ELR (cell line): Measurements from ENCODE around the gene ARPC4.

Source experiments
- DNase-seq: peaks from one replicate; pipeline ENCODE4 v3.0.0-alpha.2; 2015; ENCODE audit warnings: low read depth

ARPC4 gene

DNA sequence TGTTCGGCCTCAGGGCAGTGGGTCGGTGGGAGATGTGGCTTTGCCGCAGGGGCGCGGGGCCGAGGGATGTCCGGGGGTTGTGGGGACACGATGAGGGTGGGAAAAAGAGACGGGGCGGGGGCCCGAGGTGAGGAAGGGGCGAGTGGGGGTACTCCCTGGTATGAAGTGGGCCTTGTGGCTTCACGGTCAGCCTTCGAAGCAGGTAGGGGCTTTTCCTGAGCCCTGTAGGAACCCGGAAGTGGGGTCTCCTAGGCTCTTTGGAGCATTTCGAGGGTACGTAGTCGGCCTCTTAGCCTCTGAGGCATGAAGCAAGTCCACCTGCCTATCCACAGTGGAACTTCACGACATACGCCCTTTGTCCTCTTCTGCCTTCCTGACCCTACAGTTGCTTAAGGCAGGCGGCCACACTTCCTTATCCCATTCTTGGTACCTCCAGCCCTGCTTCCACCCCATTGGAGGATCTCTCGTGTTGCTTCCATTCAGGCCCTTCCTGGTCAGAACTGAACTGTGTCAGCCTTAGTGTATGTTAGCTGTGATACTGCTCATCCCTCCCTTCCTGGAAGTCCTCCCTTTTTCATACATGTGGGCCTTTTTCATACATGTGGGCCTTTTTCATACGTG lies 389 bp downstream of the ARPC4 start:
- peak; percentile 56 for DNase-seq

DNA sequence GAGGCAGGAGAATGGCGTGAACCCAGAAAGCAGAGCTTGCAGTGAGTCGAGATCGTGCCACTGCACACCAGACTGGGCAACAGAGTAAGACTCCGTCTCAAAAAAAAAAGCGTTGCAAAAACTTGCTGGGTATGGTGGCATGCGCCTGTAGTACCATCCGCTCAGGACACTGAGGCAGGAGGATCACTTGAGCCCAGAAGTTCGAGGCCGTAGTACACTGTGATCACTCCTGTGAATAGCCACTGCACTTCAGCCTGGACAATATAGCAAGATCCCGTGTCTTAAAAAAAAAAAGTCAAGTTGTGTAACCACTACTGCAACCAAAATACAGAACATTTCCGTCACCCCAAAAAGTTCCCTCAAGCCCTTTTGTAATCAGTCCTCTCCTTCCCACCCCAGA lies 1.5 kb downstream of the ARPC4 start:
- DNase-seq = no peak

DNA sequence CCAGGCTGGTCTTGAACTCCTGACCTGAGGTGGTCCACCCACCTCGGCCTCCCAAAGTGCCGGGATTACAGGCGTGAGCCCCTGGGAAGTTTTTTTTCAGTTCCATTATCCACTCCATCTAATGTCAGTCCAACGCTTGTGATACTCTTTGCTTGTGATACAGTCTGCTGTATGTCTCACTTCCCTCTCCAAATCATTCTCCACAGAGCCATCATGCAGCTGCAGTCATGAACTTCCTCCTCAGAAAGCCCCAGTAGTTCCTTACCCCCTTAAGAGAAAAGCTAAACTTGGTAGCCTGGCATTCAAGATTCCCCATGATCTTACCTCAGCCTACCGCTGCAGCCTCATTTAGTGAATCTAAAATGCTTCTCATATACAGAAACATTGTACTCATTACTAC lies 2.3 kb downstream of the ARPC4 start:
- DNase-seq = no peak

DNA sequence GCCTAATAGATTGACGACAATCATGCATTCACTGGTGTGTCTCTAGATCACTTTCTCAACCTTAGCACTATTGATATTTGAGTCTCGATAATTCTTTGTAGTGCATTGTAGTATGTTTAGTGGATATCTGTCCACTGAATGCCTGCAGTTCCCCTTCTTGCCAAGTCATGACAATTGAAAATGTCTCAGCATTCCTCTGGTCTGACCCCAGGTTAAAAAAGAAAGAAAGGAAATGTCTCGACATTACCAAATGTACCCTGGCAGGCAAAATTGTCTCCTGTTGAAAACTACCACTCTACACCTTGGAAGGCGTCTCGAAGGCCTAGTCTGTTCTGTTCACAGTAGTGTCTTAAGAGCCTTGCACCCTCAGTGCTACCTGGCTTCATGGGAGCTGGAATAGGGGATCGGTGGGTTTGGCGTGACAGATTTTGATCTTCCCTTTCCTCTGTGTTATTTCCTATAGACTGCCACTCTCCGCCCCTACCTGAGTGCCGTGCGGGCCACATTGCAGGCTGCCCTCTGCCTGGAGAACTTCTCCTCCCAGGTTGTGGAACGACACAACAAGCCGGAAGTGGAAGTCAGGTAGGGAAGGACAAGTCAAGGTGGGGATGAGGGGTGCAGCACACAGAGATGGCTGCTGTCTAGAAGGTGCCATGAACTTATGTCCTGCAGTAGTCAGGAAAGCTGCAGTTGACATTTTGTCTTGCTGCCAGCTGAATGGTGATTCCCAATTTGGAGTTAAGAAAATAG lies 4.5 kb downstream of the ARPC4 start:
- no peak for DNase-seq

DNA sequence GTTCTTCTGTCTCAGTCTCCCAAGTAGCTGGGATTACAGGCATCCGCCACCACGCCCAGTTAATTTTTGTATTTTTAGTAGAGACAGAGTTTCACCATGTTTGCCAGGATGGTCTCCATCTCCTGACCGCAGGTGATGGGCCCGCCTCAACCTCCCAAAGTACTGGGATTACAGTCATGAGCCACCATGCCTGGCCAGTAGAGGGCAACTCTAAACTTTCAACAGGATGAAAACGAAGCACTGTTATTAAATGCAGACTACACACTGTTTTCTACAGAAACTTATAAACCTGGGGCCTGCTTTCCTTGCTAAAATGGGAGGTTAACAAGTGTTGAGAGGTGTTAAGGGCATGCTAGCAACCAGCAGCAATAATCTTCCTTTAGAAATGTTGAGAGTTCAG lies 7.6 kb downstream of the ARPC4 start:
- DNase-seq = no peak

DNA sequence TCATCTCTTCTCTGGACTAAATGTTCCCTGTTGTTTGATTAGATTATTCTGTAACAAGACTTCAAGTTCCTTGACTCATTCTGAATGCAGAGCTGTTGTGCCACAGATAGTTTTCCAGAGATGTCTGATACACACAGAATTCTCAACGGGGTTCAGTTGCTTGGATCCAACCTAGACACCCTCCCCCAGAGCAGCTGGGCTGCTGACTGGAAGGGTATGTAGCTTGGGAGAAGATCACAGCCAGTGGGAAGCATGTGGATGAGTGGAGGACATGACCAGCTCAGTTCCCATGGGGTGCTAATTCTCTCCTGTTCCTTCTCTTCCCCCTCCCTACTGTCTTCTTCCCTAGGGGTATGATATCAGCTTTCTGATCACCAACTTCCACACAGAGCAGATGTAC lies 10.6 kb downstream of the ARPC4 start:
- DNase-seq = no peak

DNA sequence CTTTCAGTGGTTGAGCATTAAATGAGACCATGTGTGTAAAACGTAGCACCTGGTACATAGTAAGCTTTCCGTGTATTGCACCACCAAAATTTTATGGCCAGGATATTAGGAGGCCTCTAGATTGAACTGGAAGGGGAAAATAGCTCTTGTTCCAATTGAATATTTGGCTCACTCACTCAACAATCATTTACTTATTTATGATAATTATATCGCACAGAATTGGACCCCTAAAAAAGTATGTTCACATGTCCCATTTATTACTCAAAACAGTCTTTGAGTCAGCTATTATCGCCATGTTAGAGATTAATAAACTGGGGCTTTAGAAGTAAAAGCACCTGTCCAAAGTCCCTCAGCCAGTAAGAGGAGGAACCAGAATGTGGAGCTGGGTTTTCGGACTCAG lies 12.1 kb downstream of the ARPC4 start:
- no peak for DNase-seq

DNA sequence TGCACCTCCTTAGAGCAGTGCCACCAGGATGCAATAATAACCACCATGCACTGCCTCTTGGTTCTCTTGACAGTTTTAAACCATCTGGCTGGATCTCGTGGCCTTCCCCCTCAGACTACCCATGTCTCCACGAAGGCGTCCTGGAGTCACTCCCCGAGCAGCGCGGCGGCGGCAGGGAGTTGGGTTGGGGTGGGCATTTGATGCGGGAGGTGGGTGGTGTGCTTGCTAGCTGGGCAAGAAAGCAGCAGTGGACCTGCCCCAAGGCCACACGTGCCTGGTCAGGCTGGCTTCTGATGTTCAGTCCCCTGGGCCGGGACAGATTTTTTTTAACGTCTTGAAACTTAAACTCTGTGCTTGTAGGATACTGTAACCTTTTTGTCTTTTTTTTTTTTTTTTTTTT lies 13.3 kb downstream of the ARPC4 start:
- no peak for DNase-seq

DNA sequence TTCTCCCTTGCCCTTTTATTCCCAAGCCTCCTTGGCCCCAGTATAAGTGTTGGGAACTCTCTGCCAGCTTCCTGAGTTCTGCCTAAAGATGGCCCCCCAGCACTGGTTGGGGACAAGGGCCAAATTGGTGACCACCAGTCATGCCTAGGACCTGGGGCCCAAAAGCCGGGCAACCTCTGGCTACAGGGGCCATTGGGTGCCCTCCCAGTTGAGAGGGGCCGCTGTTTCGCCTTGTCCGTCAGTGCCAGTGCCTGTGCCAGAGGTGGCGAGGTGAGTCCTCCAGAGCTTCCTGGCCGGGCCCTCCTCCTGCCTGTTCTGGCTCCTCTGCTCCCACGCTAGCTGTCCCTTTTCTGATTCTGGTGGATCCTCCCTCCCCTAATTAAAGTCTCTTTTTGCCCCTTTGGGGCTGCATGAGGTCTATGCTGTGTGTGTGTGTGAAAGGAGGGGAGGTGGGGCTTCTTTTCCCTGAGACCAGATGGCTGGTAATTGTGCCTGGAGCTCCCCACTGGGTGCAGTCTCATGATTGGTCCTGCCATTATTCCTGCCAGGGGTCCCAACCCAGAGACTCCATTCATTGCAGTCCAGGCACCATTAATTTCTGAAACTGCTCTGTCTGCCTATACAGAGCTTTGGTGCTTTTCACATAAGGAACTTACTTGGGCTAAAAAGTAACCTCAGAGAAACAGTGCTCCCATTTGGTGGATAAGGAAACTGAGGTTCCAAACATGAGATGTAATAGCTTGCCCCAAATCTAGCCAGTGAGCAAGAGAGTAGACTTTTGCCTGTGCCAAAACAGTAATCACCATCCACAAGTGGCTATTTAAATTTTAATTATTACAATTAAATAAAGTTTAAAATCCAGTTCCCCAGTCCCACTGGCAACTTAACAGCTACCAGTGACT lies 14.1 kb downstream of the ARPC4 start:
- DNase-seq = no peak

DNA sequence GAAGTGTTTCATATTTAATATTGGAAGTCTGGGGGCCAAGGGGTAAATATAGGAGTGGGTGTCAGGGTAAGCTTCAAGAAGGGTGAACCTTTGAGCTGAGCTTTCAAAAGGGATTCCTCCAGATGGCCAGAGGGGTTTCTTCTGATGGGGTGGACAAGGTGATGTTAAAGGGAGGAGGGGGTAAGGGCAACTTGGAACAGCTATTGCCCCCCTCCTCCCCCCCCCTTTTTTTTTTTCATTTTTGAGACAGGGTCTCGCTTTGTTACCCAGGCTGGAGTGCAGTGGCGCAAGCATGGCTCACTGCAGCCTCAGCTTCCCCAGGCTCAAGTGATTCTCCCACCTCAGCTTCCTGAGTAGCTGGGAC lies 15.1 kb downstream of the ARPC4 start:
- no peak for DNase-seq

DNA sequence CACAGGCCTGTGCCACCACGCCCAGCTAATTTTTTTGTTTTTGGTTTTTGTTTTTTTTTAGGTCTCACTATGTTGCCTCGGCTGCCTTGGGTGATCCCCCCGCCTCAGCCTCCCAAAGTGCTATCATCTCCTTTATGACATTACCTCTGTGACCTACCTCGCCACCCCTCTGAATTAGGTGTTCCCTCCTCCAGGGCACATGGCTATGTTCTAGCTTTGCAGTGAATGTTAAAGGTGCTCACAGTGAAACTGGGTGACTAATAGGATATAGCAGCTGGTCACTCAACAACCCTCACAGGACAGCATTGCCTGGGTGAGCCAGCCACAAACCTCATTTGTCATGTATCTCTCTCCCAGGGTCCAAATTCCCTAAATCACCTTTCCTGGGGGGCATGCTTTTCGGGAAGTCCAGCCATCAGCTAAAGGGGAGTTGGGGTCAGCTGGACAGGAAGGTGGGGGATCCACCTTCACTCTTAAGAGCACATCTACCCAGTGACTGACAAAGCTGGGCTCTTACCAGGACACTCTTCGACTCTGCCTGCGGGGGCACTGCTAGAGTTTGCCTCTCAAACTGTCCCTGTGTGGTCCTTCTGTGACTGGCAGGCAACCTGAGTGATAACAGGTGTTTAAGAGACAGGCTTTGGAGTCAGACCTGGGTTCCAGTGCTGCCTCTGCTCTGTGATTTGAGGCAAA lies 15.6 kb downstream of the ARPC4 start:
- peak; percentile 68 for DNase-seq

DNA sequence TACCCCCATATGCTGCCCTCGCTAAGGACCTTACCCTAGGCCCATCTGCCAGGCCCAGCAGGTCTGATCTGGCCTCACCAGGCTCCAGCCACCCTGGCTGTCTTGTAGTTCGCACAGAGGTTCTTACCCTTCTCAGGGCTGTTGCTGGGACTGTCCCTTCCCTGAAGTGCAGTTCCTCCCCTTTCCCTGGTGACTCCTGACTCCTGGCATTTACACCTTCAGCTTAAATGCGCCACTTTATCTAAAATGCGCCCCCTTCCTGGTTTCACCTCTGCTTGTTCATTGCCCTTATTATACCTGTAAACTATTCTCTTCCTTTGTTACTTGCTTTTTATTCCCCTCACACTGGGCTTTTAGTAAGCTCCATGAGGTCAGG lies 16.3 kb downstream of the ARPC4 start:
- DNase-seq = no peak

DNA sequence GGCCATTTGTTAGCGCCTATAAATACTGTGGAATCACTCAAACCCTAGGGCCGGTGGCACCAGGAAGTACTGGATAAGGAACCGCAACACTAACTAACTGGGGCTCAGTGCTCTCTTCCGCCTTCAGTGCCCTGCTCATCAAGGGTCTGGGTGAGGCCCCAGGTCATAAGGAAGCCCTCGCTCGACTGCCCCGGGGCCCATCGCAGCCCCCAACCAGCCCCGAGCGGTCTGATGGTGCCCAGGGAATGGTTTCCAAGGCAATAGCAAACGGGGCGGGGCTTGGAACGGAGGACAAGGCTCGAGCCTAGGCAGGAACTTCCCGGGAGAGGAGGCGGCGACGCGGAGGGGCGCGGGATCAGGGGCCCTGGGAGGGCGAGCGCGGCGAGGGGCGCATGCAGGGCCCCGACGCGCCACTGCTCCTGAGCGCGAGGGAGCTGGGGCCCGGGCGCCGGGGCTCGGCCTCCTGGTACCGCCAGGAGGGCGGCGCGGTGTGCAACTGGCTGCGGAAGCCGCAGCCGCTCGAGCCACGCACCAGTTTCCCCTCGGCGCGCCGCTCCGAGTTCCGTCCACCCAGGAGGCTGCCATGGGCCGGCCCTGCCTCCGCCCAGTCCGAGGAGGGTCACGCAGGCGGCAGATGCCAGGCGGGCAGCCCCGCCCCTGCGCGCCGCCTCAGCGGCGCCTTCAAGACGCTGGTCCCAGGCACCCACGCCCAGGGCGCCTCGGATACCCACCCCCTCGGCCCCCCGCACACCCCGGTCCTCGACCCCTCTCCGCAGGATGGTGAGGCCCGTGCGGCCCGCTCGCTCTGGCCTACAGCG lies 16.9 kb downstream of the ARPC4 start, which contains the start of gene TTLL3:
TSS of gene TTLL3 (plus strand) at position 648 of the 818 bp plus-strand sequence. CDS start 400 bp downstream, outside the sequence.
- peak; percentile 69 for DNase-seq

DNA sequence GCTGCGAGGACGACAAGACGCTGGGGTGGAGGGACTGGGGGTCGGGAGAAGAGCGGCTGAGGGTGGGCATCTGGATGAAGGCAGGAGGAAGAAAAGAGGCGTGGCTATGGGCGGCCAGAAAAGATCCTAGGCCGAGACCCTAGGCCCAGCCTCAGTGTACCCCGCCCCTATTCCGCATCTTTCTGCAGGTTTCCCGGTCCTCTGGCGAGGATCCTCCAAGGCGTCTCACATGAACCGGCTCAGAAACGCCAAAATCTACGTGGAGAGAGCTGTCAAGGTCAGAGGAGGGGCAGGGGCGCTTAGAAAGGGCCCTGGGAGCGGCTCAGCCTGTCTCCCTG lies 17.5 kb downstream of the ARPC4 start:
- no peak for DNase-seq

DNA sequence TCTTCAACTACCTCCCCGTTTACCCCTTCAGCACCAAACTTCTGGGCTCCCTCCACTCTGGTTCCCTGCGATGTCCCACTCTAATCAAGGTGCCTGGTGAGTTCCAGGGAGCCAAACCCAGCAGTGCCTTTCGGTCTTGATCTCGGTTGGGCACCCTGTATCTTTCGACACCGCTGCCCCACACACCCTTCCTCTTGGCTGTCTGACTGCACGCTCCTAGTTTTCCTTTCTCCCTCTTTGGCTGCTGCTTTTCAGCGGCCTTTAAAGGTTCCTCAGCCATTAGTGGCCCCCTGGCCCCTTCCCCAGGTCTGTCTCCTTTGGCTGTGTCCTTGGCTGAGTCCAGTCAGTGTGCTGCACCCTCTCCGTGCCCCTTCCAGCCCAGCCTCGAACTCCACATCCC lies 18.0 kb downstream of the ARPC4 start:
- no peak for DNase-seq

DNA sequence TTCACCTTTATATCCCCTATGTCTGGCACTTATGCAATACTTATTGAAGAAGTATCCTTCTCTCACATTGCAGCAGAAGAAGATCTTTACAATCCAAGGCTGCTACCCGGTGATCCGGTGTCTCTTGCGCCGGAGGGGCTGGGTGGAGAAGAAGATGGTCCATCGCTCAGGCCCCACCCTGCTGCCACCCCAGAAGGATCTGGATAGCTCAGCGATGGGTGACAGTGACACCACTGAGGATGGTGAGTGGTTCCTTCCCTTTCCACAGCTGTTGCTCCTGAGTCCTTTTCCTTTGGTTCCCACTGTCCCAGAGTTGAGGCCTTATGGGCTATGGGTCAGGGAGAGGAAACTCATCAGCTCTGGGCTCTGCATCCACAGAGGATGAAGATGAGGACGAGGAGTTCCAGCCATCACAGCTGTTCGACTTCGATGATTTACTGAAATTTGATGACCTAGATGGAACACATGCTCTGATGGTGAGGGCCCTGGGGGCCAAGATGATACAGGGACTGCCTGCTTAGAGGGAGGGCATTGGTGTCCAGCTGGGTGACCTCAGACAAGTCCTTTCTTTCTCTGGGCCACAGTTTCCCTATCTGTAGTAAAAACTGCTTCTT lies 20.1 kb downstream of the ARPC4 start:
- DNase-seq = no peak

DNA sequence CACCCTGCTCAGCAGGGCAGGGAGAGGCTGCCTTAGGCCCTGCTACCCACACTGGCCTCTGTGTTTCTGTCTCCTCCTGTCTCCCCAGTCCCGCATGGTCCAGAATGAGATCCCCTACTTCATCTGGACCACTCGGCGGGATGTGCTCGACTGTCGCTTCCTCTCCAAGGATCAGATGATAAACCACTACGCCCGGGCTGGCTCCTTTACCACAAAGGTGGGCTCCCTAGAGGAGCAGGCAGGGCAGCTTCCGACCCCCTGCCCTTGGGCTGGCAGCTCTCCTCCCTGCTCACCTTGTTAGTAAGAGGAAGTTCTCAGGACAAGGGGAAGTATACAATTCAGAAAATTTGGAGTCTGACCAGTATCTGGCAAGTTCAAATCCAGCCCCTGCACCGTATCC lies 23.1 kb downstream of the ARPC4 start:
- no peak for DNase-seq

DNA sequence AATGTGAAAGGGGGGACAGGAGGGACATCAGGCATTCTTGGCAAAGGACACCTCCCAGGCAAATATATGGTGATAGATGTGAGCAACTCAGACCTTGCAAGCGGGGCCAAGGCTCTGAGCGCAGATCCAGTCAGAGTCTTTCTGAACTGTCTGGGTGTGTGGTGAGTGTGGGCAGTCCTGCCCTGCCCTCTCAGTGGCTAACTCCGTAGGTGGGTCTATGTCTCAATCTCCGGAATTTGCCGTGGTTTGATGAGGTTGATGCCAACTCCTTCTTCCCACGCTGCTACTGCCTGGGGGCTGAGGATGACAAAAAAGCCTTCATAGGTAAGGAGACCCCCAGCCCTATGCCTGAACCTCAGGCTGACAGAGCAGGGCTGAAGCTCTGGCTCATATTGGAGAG lies 24.6 kb downstream of the ARPC4 start:
- DNase-seq = no peak

DNA sequence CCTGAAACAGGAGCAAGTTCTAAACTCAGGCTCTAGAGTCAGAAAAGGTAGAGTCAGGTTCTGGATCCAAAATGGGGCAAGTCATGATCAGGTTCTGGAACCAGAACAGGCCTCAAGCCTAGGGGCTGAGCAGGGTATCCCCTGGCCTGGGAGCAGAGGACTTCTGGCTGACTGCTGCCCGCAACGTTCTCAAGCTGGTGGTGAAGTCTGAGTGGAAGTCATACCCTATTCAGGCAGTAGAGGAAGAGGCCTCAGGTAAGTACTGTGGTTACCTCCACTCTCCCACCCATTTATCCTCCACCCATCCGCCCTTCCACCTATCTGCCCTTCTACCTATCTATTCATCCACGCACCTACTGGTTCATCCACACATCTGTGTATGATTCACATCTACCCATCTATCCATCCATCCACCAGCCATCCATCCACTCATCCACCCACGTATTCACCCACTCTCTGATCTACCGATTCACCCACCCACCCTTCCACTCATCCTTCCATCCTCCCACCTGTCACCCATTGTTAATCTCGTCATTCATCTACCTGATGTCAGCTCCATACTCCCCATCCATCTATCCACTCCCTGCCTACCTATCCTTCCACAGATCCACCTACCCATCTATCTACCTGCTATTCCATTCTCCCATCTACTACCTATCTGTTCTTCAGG lies 25.9 kb downstream of the ARPC4 start:
- no peak for DNase-seq

DNA sequence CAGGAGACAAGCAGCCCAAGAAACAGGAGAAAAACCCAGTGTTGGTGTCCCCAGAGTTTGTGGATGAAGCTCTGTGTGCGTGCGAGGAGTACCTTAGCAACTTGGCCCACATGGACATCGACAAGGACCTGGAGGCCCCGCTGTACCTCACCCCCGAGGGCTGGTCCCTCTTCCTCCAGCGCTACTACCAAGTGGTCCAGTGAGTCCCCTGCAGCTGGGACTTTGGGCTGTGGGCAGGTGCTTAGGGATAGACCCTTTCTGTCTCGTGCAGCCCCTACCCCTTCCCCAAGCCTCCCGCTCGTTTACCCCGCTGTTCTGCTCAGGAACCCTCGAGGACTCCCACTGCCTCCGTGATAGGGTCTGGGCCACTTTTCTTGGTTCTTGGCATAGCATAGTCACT lies 27.7 kb downstream of the ARPC4 start:
- no peak for DNase-seq

DNA sequence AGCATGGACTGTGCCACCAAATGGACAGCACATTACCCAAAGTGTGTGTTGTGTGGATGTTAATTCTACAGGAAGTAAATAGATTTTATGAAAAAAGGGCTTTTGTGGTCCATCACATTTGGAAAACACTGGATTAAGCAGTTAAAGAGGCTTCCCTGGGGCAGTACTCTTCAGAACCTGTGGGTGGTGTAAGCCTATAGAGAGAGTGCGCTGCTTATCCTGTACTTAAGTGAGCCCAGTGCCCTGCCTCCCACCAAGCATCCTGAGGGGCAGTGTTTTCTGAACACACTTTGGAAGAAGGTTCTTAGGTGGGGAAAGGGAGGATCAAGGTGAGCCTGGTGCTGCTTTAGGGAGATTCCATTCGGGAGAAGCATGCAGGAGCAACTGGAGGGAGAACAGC lies 28.1 kb downstream of the ARPC4 start:
- DNase-seq = peak; percentile 60
